ENCODE data around the gene SMC1B.
"Not testable (repeated sequence)": the region's sequence is repeated elsewhere in the genome, so short reads cannot be mapped to it uniquely, and the experiment has no call there.

The SMC1B gene

GRCh38 chr22:45376703-45377102 lies 36.7 kb downstream of the SMC1B start:
- Histone ChIP-seq H3K9ac (ENCODE audit: low read length) (no peak overlapping the region), H3K27ac (ENCODE audit: low read depth, low read length, poor library complexity, severe bottlenecking) (no peak overlapping the region), H3K9me2 (ENCODE audit: low read depth, low read length) (no peaks in the 10 kb centered on the region), H3K27me3 (ENCODE audit: insufficient read depth, low read length) (no peaks in the 10 kb centered on the region), H3K4me1 (ENCODE audit: insufficient read depth, low read length, severe bottlenecking) (no peaks in the 10 kb centered on the region), H3K4me3 (ENCODE audit: low read depth, low read length, poor library complexity, severe bottlenecking) (no peak overlapping the region), H3K79me2 (ENCODE audit: insufficient read depth, low read length) (no peaks in the 10 kb centered on the region), H3F3A (ENCODE audit: insufficient read depth, low read length) (no peaks in the 10 kb centered on the region), H2AFZ (ENCODE audit: low read length) (no peak overlapping the region), H4K20me1 (ENCODE audit: insufficient read depth, low read length) (no peaks in the 10 kb centered on the region), H3K36me3 (ENCODE audit: insufficient read depth, low read length) (no peaks in the 10 kb centered on the region), H3K9me3 (ENCODE audit: low read length) (no peaks in the 10 kb centered on the region), H3K4me2 (ENCODE audit: low read length) (no peak overlapping the region)
- TF ChIP-seq, protein P1, sequence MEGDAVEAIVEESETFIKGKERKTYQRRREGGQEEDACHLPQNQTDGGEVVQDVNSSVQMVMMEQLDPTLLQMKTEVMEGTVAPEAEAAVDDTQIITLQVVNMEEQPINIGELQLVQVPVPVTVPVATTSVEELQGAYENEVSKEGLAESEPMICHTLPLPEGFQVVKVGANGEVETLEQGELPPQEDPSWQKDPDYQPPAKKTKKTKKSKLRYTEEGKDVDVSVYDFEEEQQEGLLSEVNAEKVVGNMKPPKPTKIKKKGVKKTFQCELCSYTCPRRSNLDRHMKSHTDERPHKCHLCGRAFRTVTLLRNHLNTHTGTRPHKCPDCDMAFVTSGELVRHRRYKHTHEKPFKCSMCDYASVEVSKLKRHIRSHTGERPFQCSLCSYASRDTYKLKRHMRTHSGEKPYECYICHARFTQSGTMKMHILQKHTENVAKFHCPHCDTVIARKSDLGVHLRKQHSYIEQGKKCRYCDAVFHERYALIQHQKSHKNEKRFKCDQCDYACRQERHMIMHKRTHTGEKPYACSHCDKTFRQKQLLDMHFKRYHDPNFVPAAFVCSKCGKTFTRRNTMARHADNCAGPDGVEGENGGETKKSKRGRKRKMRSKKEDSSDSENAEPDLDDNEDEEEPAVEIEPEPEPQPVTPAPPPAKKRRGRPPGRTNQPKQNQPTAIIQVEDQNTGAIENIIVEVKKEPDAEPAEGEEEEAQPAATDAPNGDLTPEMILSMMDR (IDR thresholded peaks at IDR 0.05; ENCODE audit: low read length) = no peak
- TF ChIP-seq EZH2 (IDR thresholded peaks at IDR 0.05; ENCODE audit: borderline replicate concordance, low read length) = no peak

GRCh38 chr22:45376009-45376408 lies 37.4 kb downstream of the SMC1B start:
- H2AFZ ChIP-seq (ENCODE audit: low read length) = no peak overlapping the region
- no peak overlapping the region for H3K4me3 ChIP-seq (ENCODE audit: low read depth, low read length, poor library complexity, severe bottlenecking)
- H3K79me2 ChIP-seq (ENCODE audit: insufficient read depth, low read length) = no peaks in the 10 kb centered on the region
- no peak for TF ChIP-seq EZH2 (IDR thresholded peaks at IDR 0.05; ENCODE audit: borderline replicate concordance, low read length)
- TF ChIP-seq, protein P1 (IDR thresholded peaks at IDR 0.05; ENCODE audit: low read length) = no peak
- H3K4me2 ChIP-seq (ENCODE audit: low read length) = no peak overlapping the region
- no peaks in the 10 kb centered on the region for H3K36me3 ChIP-seq (ENCODE audit: insufficient read depth, low read length)
- H3K9ac ChIP-seq (ENCODE audit: low read length) = no peak overlapping the region
- no peaks in the 10 kb centered on the region for H3K9me3 ChIP-seq (ENCODE audit: low read length)
- no peak overlapping the region for H3K27ac ChIP-seq (ENCODE audit: low read depth, low read length, poor library complexity, severe bottlenecking)
- no peaks in the 10 kb centered on the region for H3K9me2 ChIP-seq (ENCODE audit: low read depth, low read length)
- no peaks in the 10 kb centered on the region for H3F3A ChIP-seq (ENCODE audit: insufficient read depth, low read length)
- H4K20me1 ChIP-seq (ENCODE audit: insufficient read depth, low read length) = no peaks in the 10 kb centered on the region
- H3K4me1 ChIP-seq (ENCODE audit: insufficient read depth, low read length, severe bottlenecking) = no peaks in the 10 kb centered on the region
- no peaks in the 10 kb centered on the region for H3K27me3 ChIP-seq (ENCODE audit: insufficient read depth, low read length)

- not testable (repeated sequence) for H3K27me3 ChIP-seq (ENCODE audit: insufficient read depth, low read length); H3K79me2 ChIP-seq (ENCODE audit: insufficient read depth, low read length); H3K27ac ChIP-seq (ENCODE audit: low read depth, low read length, poor library complexity, severe bottlenecking); H2AFZ ChIP-seq (ENCODE audit: low read length); H3K9ac ChIP-seq (ENCODE audit: low read length); H3K9me3 ChIP-seq (ENCODE audit: low read length); H3K4me1 ChIP-seq (ENCODE audit: insufficient read depth, low read length, severe bottlenecking); H3K4me3 ChIP-seq (ENCODE audit: low read depth, low read length, poor library complexity, severe bottlenecking); H3K9me2 ChIP-seq (ENCODE audit: low read depth, low read length); H3K36me3 ChIP-seq (ENCODE audit: insufficient read depth, low read length); H4K20me1 ChIP-seq (ENCODE audit: insufficient read depth, low read length); H3K4me2 ChIP-seq (ENCODE audit: low read length); H3F3A ChIP-seq (ENCODE audit: insufficient read depth, low read length)
These were observed 39.8 kb downstream of the SMC1B start for GRCh38 chr22:45373592-45373991.

DNA sequence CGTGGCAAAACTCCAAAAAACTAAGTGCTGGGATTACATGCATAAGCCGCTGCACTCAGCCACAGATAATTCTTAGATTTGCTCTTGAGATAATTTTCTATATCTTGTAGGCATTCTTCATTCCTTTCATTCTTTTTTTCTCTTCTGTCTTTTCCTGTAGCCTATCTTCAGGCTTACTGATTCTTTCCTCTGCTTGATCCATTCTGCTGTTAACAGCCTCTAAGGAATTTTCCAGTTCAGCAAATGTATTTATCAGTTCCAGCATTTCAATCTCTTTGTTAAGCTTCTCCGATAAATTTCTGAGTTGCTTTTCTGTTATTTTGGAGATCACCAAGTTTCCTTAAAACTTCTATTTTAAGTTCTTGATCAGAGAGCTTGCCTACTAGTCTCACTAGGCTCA lies 46.7 kb downstream of the SMC1B start:
- peaks cover 6% of the 10 kb centered on the region; the same call in 1 of the 2 replicates for H3K9me3 ChIP-seq (ENCODE audit: low read length)
- H3K9me2 ChIP-seq (ENCODE audit: low read depth, low read length) = no peaks in the 10 kb centered on the region
- no peaks in the 10 kb centered on the region for H3K79me2 ChIP-seq (ENCODE audit: insufficient read depth, low read length)
- H3K9ac ChIP-seq (ENCODE audit: low read length) = no peak overlapping the region
- no peaks in the 10 kb centered on the region for H3K4me1 ChIP-seq (ENCODE audit: insufficient read depth, low read length, severe bottlenecking)
- H2AFZ ChIP-seq (ENCODE audit: low read length) = no peak overlapping the region
- H3K27ac ChIP-seq (ENCODE audit: low read depth, low read length, poor library complexity, severe bottlenecking) = no peak overlapping the region
- H3K27me3 ChIP-seq (ENCODE audit: insufficient read depth, low read length) = peaks cover 4% of the 10 kb centered on the region; the same call in 1 of the 2 replicates
- no peaks in the 10 kb centered on the region for H3F3A ChIP-seq (ENCODE audit: insufficient read depth, low read length)
- no peak overlapping the region for H3K4me2 ChIP-seq (ENCODE audit: low read length)
- H3K4me3 ChIP-seq (ENCODE audit: low read depth, low read length, poor library complexity, severe bottlenecking) = no peak overlapping the region
- H3K36me3 ChIP-seq (ENCODE audit: insufficient read depth, low read length) = no peaks in the 10 kb centered on the region
- TF ChIP-seq, protein P1 (IDR thresholded peaks at IDR 0.05; ENCODE audit: low read length) = no peak
- no peak for TF ChIP-seq EZH2 (IDR thresholded peaks at IDR 0.05; ENCODE audit: borderline replicate concordance, low read length)
- H4K20me1 ChIP-seq (ENCODE audit: insufficient read depth, low read length) = no peaks in the 10 kb centered on the region
